Coronary artery (tissue), 2 donors: Measurements from ENCODE around the gene OPRL1.

Experiments used
- DNase-seq: peaks from one replicate; pipeline ENCODE4 v3.0.0-alpha.2; 2017; ENCODE audit warnings: low spot score
- H3K27ac ChIP-seq, 2 donors: fragments of 200-600 bp; sonication (generic); one replicate each; pipeline ENCODE4 v1.5.1; 2016 to 2019
- H3K4me3 ChIP-seq: fragments of 200-600 bp; sonication (generic); 2 replicates; pipeline ENCODE4 v1.5.1; 2016; ENCODE audit warnings: mild to moderate bottlenecking, moderate library complexity
- TF ChIP-seq, protein P1 (sequence below): fragments of 200-600 bp; sonication (generic); IDR thresholded peaks from one replicate; pipeline ENCODE4 v1.5.1; 2019; ENCODE audit warnings: antibody characterized with exemption

The OPRL1 gene

DNA sequence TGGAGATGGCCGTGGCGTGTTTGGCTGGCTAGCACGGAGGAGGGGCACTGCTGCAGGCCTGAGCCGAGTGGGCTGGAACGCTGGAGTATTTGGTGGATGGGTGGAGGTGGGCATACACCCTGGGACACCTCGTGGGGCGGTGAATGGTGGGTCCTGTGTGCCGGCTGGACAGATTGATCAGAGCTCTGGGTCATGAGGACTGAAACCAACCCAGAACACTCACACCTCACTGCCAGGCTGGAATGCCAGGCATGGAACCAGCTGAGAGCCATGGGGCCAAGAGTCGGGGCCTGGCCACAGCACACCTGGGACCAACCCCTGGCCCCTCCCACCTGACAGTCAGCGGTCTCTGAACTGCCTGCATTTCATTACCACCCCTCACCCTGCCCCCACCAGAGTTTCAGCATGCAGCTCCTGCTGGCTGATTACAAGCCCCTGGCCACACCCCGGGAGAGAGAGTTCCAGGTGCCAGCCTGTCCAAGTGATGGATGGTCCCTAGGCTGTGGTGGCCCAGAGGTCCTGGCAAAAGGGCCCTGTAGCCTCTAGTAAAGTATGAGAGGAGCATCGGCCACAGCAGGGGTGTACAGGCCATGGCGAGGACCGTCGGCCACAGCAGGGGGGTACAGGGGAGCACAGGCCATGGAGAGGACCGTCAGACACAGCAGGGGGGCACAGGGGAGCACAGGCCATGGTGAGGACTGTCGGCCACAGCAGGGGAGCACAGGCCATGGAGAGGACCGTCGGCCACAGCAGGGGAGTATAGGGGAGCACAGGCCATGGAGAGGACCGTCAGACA is 24.2 kb downstream of the OPRL1 start:
- TF ChIP-seq, protein P1, sequence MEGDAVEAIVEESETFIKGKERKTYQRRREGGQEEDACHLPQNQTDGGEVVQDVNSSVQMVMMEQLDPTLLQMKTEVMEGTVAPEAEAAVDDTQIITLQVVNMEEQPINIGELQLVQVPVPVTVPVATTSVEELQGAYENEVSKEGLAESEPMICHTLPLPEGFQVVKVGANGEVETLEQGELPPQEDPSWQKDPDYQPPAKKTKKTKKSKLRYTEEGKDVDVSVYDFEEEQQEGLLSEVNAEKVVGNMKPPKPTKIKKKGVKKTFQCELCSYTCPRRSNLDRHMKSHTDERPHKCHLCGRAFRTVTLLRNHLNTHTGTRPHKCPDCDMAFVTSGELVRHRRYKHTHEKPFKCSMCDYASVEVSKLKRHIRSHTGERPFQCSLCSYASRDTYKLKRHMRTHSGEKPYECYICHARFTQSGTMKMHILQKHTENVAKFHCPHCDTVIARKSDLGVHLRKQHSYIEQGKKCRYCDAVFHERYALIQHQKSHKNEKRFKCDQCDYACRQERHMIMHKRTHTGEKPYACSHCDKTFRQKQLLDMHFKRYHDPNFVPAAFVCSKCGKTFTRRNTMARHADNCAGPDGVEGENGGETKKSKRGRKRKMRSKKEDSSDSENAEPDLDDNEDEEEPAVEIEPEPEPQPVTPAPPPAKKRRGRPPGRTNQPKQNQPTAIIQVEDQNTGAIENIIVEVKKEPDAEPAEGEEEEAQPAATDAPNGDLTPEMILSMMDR = no peak
- no peak overlapping the region for H3K4me3 ChIP-seq
- H3K27ac ChIP-seq = no peak overlapping the region
- no peak for DNase-seq

GRCh38 chr20:64104667-64105451 is 25.0 kb downstream of the OPRL1 start:
- DNase-seq = no peak
- Histone ChIP-seq H3K4me3 (no peak overlapping the region), H3K27ac (no peak overlapping the region)
- TF ChIP-seq, protein P1 = no peak

DNA sequence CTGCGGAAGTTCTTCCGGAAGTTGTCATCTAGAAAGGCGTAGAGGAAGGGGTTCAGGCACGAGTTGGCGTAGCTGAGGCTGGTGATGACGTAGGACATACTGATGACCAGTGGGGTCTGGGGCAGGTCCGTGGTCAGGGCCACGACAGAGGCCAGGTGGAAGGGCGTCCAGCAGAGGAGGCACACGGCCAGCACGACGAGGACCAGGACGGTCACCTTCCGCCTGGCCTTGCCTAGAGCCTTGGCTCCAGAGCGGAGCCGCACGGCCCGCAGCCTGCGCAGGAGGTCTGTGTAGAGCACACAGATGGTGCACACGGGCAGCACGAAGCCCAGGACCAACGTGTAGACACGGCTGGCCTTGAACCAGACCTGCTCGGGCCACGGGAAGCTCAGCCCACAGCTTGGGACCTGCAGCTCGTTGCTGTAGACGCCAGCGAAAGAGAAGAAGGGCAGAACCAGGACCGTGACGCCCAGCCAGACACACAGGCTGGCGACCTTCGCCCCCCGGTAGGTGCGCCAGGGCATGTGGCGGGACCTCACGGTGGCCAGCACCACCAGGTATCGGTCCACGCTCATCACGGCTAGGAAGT is 26.1 kb downstream of the OPRL1 start:
- no peak for DNase-seq
- TF ChIP-seq, protein P1 = no peak
- H3K27ac ChIP-seq = no peak overlapping the region
- H3K4me3 ChIP-seq = no peak overlapping the region

- Histone ChIP-seq H3K27ac (no peak overlapping the region), H3K4me3 (no peak overlapping the region)
- TF ChIP-seq, protein P1 = no peak
- DNase-seq = no peak
These were observed 26.6 kb downstream of the OPRL1 start for GRCh38 chr20:64106435-64106961.

- no peak for DNase-seq
- Histone ChIP-seq H3K4me3 (no peak within 1 kb of the TSS), H3K27ac (no peak within 1 kb of the TSS)
- TF ChIP-seq, protein P1 = no peak
These were observed 27.3 kb downstream of the OPRL1 start, which contains the start of gene NPBWR2 for GRCh38 chr20:64106981-64107735. TSS of gene NPBWR2 (minus strand) at chr20:64107565. CDS start at chr20:64106831, 734 bp downstream.

GRCh38 chr20:64107736-64108457 is 28.0 kb downstream of the OPRL1 start:
- TF ChIP-seq, protein P1 = no peak
- no peak overlapping the region for H3K4me3 ChIP-seq
- no peak overlapping the region for H3K27ac ChIP-seq
- DNase-seq = no peak
